ENCODE measurements around the gene ARIH2.
"Not testable (repeated sequence)": the region's sequence is repeated elsewhere in the genome, so short reads cannot be mapped to it uniquely, and the experiment has no call there.

ARIH2 gene

GRCh38 chr3:48918388-48919214 is at the start of gene ARIH2:
Gene ARIH2 (plus strand): TSS chr3:48918842. CDS start chr3:48927559, 8,717 bp downstream.
- H3K27ac ChIP-seq: peak within 1 kb of the TSS; percentile 90
- no peak for DNase-seq (ENCODE audit: low read depth, low spot score)

- H3K27ac ChIP-seq: no peak overlapping the region
- no peak for DNase-seq (ENCODE audit: low read depth, low spot score)
Observed at GRCh38 chr3:48877671-48878070, 41.0 kb upstream of the ARIH2 start.

GRCh38 chr3:48879307-48879993 is 39.2 kb upstream of the ARIH2 start:
- no peak for DNase-seq (ENCODE audit: low read depth, low spot score)
- H3K27ac ChIP-seq: no peak overlapping the region

- H3K27ac ChIP-seq: no peak overlapping the region
Observed at GRCh38 chr3:48879994-48880377, 38.7 kb upstream of the ARIH2 start.

GRCh38 chr3:48881006-48881405 is 37.6 kb upstream of the ARIH2 start:
- H3K27ac ChIP-seq: no peak overlapping the region

More at GRCh38 chr3:48879994-48880377, 38.7 kb upstream of the ARIH2 start:
- DNase-seq (ENCODE audit: low read depth, low spot score): no peak

GRCh38 chr3:48881652-48882114 is 37.0 kb upstream of the ARIH2 start:
- DNase-seq (ENCODE audit: low read depth, low spot score): no peak
- no peak overlapping the region for H3K27ac ChIP-seq

More at GRCh38 chr3:48881006-48881405, 37.6 kb upstream of the ARIH2 start:
- DNase-seq (ENCODE audit: low read depth, low spot score): no peak

- H3K27ac ChIP-seq: no peak overlapping the region
- no peak for DNase-seq (ENCODE audit: low read depth, low spot score)
Observed at GRCh38 chr3:48885753-48886152, 32.9 kb upstream of the ARIH2 start.

GRCh38 chr3:48891606-48892005 is 27.0 kb upstream of the ARIH2 start:
- no peak overlapping the region for H3K27ac ChIP-seq

GRCh38 chr3:48894516-48894915 is 24.1 kb upstream of the ARIH2 start:
- DNase-seq (ENCODE audit: low read depth, low spot score): no peak
- H3K27ac ChIP-seq: no peak overlapping the region

More at GRCh38 chr3:48891606-48892005, 27.0 kb upstream of the ARIH2 start:
- no peak for DNase-seq (ENCODE audit: low read depth, low spot score)

GRCh38 chr3:48896936-48897335 is 21.7 kb upstream of the ARIH2 start:
- no peak overlapping the region for H3K27ac ChIP-seq
- DNase-seq (ENCODE audit: low read depth, low spot score): no peak

- peak overlapping the region; percentile 43 for H3K27ac ChIP-seq
- DNase-seq (ENCODE audit: low read depth, low spot score): no peak
Observed at GRCh38 chr3:48897460-48898376, 20.9 kb upstream of the ARIH2 start.

- peak within 1 kb of the TSS; percentile 43 for H3K27ac ChIP-seq
- no peak for DNase-seq (ENCODE audit: low read depth, low spot score)
Observed at GRCh38 chr3:48898383-48899234, 20.0 kb upstream of the ARIH2 start, which contains the start of gene SLC25A20. Gene SLC25A20 (minus strand): TSS chr3:48898882. CDS start chr3:48898794, 88 bp downstream.

- DNase-seq (ENCODE audit: low read depth, low spot score): no peak
- peak overlapping the region; percentile 43 for H3K27ac ChIP-seq
Observed at GRCh38 chr3:48899273-48899672, 19.4 kb upstream of the ARIH2 start.

- not testable (repeated sequence) for DNase-seq (ENCODE audit: low read depth, low spot score); H3K27ac ChIP-seq
Observed at GRCh38 chr3:48907026-48907425, 11.6 kb upstream of the ARIH2 start.

GRCh38 chr3:48915296-48915695 is 3.3 kb upstream of the ARIH2 start:
- H3K27ac ChIP-seq: no peak overlapping the region
- no peak for DNase-seq (ENCODE audit: low read depth, low spot score)

GRCh38 chr3:48919215-48920138 is 835 bp downstream of the ARIH2 start:
- DNase-seq (ENCODE audit: low read depth, low spot score): no peak
- peak overlapping the region; percentile 90 for H3K27ac ChIP-seq

GRCh38 chr3:48926425-48927392 is 8.1 kb downstream of the ARIH2 start:
- peak overlapping the region; percentile 42 for H3K27ac ChIP-seq
- DNase-seq (ENCODE audit: low read depth, low spot score): no peak

All from epithelial cell of prostate (primary cell).